NB4 (cell line): ENCODE measurements around the gene LMO3.

ENCODE experiments used
- DNase-seq: peaks from one replicate; pipeline ENCODE4 v3.0.0; 2010; ENCODE audit warnings: low read depth
- H3K4me3 ChIP-seq: one replicate; pipeline ENCODE4 v1.5.1; 2011; ENCODE audit warnings: mild to moderate bottlenecking, low read depth, low read length, moderate library complexity
- CTCF ChIP-seq: IDR thresholded peaks from one replicate; pipeline ENCODE4 v1.5.1; 2012; ENCODE audit warnings: low read depth, low read length
- MAX ChIP-seq: IDR thresholded peaks from 2 replicates; pipeline ENCODE4 v1.6.1; 2011; ENCODE audit warnings: low read depth, low read length
- MYC ChIP-seq: IDR thresholded peaks from 2 replicates; pipeline ENCODE4 v1.6.1; 2011; ENCODE audit warnings: low read depth, low read length
- POLR2A ChIP-seq: IDR thresholded peaks from 2 replicates; pipeline ENCODE4 v1.6.1; 2011; ENCODE audit warnings: mild to moderate bottlenecking; ENCODE audit not compliant: insufficient read length; ENCODE audit errors: extremely low read depth

Gene LMO3

GRCh38 chr12:16504200-16504599 lies 101.8 kb downstream of the LMO3 start:
- no peak for TF ChIP-seq CTCF
- no peak for TF ChIP-seq POLR2A
- TF ChIP-seq MYC, result no peak
- no peak for DNase-seq
- H3K4me3 ChIP-seq, result no peak overlapping the region

GRCh38 chr12:16499611-16500010 lies 106.4 kb downstream of the LMO3 start:
- DNase-seq, result no peak
- TF ChIP-seq MYC, result no peak
- TF ChIP-seq CTCF, result no peak
- TF ChIP-seq MAX, result no peak
- no peak for TF ChIP-seq POLR2A
- no peak overlapping the region for H3K4me3 ChIP-seq
